SK-N-SH treated with all-trans-retinoic acid at 6 μM for 48 hours (cell line): Measurements from ENCODE around the gene HSD3B2.
"Not testable (repeated sequence)": the region's sequence is repeated elsewhere in the genome, so short reads cannot be mapped to it uniquely, and the experiment has no call there.

Experiments used
- ATAC-seq: fragments of 200-7000 bp; cut with Tn5 transposase; 3 replicates; pipeline ENCODE4 v1.9.1; 2020; ENCODE audit warnings: mild to moderate bottlenecking, moderate library complexity
- BACH2 ChIP-seq: fragments of 250-450 bp; sonication (Bioruptor Pico); IDR thresholded peaks from 2 replicates; pipeline ENCODE4 v1.9.0; 2021; ENCODE audit warnings: mild to moderate bottlenecking, borderline replicate concordance
- CSDC2 ChIP-seq: fragments of 250-450 bp; sonication (Bioruptor Pico); IDR thresholded peaks from 2 replicates; pipeline ENCODE4 v1.5.0; 2020; ENCODE audit warnings: mild to moderate bottlenecking, moderate library complexity
- ESRRG ChIP-seq: fragments of 250-450 bp; sonication (Bioruptor Pico); IDR thresholded peaks from 2 replicates; pipeline ENCODE4 v1.6.1; 2021; ENCODE audit warnings: mild to moderate bottlenecking
- GLIS3 ChIP-seq: fragments of 250-450 bp; sonication (Bioruptor Pico); IDR thresholded peaks from 2 replicates; pipeline ENCODE4 v1.5.0; 2020; ENCODE audit warnings: mild to moderate bottlenecking, moderate library complexity
- ISL1 ChIP-seq: fragments of 250-450 bp; sonication (Bioruptor Pico); IDR thresholded peaks from 2 replicates; pipeline ENCODE4 v2.1.2; 2022; ENCODE audit warnings: mild to moderate bottlenecking, moderate library complexity
- OSR1 ChIP-seq: fragments of 250-450 bp; sonication (Bioruptor Pico); IDR thresholded peaks from 2 replicates; pipeline ENCODE4 v1.8.0; 2022; ENCODE audit warnings: moderate library complexity, mild to moderate bottlenecking, inconsistent platforms
- PPARA ChIP-seq: fragments of 250-450 bp; sonication (Bioruptor Pico); IDR thresholded peaks from 2 replicates; pipeline ENCODE4 v1.5.0; 2020; ENCODE audit warnings: mild to moderate bottlenecking, borderline replicate concordance
- RARB ChIP-seq: fragments of 250-450 bp; sonication (Bioruptor Pico); IDR thresholded peaks from 2 replicates; pipeline ENCODE4 v1.8.0; 2021; ENCODE audit warnings: mild to moderate bottlenecking, moderate library complexity
- SNAI2 ChIP-seq: fragments of 250-450 bp; sonication (Bioruptor Pico); IDR thresholded peaks from 2 replicates; pipeline ENCODE4 v1.5.0; 2020; ENCODE audit warnings: mild to moderate bottlenecking, moderate library complexity
- TCF4 ChIP-seq: fragments of 250-450 bp; sonication (Bioruptor Pico); IDR thresholded peaks from 2 replicates; pipeline ENCODE4 v1.8.0; 2021; ENCODE audit warnings: mild to moderate bottlenecking, moderate library complexity, borderline replicate concordance
- TOX ChIP-seq: fragments of 250-450 bp; sonication (Bioruptor Pico); IDR thresholded peaks from 2 replicates; pipeline ENCODE4 v1.8.0; 2021; ENCODE audit warnings: mild to moderate bottlenecking, moderate library complexity, borderline replicate concordance
- ZC3H10 ChIP-seq: fragments of 250-450 bp; sonication (Bioruptor Pico); IDR thresholded peaks from 2 replicates; pipeline ENCODE4 v1.5.1; 2021; ENCODE audit warnings: mild to moderate bottlenecking, moderate library complexity
- ZFP3 ChIP-seq: fragments of 250-450 bp; sonication (Bioruptor Pico); IDR thresholded peaks from 2 replicates; pipeline ENCODE4 v1.5.0; 2020; ENCODE audit warnings: mild to moderate bottlenecking, moderate library complexity
- ZFP30 ChIP-seq: fragments of 450-650 bp; formaldehyde crosslinking; IDR thresholded peaks from 2 replicates; pipeline ENCODE4 v1.5.0; 2022; ENCODE audit warnings: mild to moderate bottlenecking, moderate library complexity
- ZNF565 ChIP-seq: fragments of 450-650 bp; formaldehyde crosslinking; conservative IDR thresholded peaks from 2 replicates; pipeline ENCODE4 v1.5.0; 2020; ENCODE audit warnings: low read depth, mild to moderate bottlenecking, moderate library complexity
- ZNF70 ChIP-seq: fragments of 450-650 bp; formaldehyde crosslinking; IDR thresholded peaks from 2 replicates; pipeline ENCODE4 v1.5.0; 2020; ENCODE audit warnings: mild to moderate bottlenecking, moderate library complexity
- ZNF8 ChIP-seq: fragments of 450-650 bp; formaldehyde crosslinking; IDR thresholded peaks from 2 replicates; pipeline ENCODE4 v1.5.0; 2020; ENCODE audit warnings: mild to moderate bottlenecking, moderate library complexity
- TF ChIP-seq, protein P1 (sequence below): fragments of 250-450 bp; sonication (Bioruptor Pico); IDR thresholded peaks from 2 replicates; pipeline ENCODE4 v1.5.0; 2020; ENCODE audit warnings: mild to moderate bottlenecking, moderate library complexity
- TF ChIP-seq, protein P2 (sequence below): fragments of 250-450 bp; sonication (Bioruptor Pico); IDR thresholded peaks from 2 replicates; pipeline ENCODE4 v1.5.1; 2020; ENCODE audit warnings: low read depth, mild to moderate bottlenecking, moderate library complexity
- TF ChIP-seq, protein P3 (sequence below): fragments of 250-450 bp; sonication (Bioruptor Pico); IDR thresholded peaks from 2 replicates; pipeline ENCODE4 v1.5.1; 2021; ENCODE audit warnings: mild to moderate bottlenecking, moderate library complexity
- TF ChIP-seq, protein P4 (sequence below): fragments of 250-450 bp; sonication (Bioruptor Pico); IDR thresholded peaks from 2 replicates; pipeline ENCODE4 v1.8.0; 2020; ENCODE audit warnings: mild to moderate bottlenecking, moderate library complexity, borderline replicate concordance
- TF ChIP-seq, protein P5 (sequence below): fragments of 250-450 bp; sonication (Bioruptor Pico); IDR thresholded peaks from 2 replicates; pipeline ENCODE4 v1.8.0; 2021; ENCODE audit warnings: low read depth, mild to moderate bottlenecking, moderate library complexity, borderline replicate concordance

HSD3B2 gene

DNA sequence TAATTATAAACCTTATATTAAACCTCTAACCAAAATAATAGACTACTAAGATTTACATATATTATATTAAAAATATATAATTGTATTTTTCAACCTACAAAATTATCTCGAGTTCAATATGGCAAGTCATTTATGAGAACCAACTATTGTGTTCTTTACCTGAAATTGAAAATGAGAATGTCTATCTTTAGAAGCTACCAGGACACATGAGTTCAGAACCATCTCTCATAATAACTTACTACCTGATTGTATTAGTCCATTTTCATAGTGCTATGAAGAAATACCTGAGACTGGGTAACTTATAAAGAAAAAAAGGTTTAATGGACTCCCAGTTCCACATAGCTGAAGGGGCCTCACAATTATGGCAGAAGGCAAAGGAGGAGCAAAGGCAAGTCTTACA, 39.6 kb upstream of the HSD3B2 start:
- ATAC-seq = no peak
- TF ChIP-seq TCF4 (CRISPR knock-in tag) = no peak
- TF ChIP-seq ISL1 (CRISPR knock-in tag) = no peak
- no peak for TF ChIP-seq ZFP30 (CRISPR knock-in tag)
- no peak for TF ChIP-seq BACH2 (CRISPR knock-in tag)
- no peak for TF ChIP-seq RARB (CRISPR knock-in tag)
- TF ChIP-seq, protein P1, sequence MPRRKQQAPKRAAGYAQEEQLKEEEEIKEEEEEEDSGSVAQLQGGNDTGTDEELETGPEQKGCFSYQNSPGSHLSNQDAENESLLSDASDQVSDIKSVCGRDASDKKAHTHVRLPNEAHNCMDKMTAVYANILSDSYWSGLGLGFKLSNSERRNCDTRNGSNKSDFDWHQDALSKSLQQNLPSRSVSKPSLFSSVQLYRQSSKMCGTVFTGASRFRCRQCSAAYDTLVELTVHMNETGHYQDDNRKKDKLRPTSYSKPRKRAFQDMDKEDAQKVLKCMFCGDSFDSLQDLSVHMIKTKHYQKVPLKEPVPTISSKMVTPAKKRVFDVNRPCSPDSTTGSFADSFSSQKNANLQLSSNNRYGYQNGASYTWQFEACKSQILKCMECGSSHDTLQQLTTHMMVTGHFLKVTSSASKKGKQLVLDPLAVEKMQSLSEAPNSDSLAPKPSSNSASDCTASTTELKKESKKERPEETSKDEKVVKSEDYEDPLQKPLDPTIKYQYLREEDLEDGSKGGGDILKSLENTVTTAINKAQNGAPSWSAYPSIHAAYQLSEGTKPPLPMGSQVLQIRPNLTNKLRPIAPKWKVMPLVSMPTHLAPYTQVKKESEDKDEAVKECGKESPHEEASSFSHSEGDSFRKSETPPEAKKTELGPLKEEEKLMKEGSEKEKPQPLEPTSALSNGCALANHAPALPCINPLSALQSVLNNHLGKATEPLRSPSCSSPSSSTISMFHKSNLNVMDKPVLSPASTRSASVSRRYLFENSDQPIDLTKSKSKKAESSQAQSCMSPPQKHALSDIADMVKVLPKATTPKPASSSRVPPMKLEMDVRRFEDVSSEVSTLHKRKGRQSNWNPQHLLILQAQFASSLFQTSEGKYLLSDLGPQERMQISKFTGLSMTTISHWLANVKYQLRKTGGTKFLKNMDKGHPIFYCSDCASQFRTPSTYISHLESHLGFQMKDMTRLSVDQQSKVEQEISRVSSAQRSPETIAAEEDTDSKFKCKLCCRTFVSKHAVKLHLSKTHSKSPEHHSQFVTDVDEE (CRISPR knock-in tag) = no peak
- TF ChIP-seq ZNF70 (CRISPR knock-in tag) = no peak
- TF ChIP-seq, protein P2, sequence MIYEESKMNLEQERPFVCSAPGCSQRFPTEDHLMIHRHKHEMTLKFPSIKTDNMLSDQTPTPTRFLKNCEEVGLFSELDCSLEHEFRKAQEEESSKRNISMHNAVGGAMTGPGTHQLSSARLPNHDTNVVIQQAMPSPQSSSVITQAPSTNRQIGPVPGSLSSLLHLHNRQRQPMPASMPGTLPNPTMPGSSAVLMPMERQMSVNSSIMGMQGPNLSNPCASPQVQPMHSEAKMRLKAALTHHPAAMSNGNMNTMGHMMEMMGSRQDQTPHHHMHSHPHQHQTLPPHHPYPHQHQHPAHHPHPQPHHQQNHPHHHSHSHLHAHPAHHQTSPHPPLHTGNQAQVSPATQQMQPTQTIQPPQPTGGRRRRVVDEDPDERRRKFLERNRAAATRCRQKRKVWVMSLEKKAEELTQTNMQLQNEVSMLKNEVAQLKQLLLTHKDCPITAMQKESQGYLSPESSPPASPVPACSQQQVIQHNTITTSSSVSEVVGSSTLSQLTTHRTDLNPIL (CRISPR knock-in tag) = no peak
- no peak for TF ChIP-seq SNAI2 (CRISPR knock-in tag)
- TF ChIP-seq, protein P3, sequence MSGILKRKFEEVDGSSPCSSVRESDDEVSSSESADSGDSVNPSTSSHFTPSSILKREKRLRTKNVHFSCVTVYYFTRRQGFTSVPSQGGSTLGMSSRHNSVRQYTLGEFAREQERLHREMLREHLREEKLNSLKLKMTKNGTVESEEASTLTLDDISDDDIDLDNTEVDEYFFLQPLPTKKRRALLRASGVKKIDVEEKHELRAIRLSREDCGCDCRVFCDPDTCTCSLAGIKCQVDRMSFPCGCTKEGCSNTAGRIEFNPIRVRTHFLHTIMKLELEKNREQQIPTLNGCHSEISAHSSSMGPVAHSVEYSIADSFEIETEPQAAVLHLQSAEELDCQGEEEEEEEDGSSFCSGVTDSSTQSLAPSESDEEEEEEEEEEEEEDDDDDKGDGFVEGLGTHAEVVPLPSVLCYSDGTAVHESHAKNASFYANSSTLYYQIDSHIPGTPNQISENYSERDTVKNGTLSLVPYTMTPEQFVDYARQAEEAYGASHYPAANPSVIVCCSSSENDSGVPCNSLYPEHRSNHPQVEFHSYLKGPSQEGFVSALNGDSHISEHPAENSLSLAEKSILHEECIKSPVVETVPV (CRISPR knock-in tag) = no peak
- no peak for TF ChIP-seq TOX
- TF ChIP-seq PPARA (CRISPR knock-in tag) = no peak
- TF ChIP-seq, protein P4, sequence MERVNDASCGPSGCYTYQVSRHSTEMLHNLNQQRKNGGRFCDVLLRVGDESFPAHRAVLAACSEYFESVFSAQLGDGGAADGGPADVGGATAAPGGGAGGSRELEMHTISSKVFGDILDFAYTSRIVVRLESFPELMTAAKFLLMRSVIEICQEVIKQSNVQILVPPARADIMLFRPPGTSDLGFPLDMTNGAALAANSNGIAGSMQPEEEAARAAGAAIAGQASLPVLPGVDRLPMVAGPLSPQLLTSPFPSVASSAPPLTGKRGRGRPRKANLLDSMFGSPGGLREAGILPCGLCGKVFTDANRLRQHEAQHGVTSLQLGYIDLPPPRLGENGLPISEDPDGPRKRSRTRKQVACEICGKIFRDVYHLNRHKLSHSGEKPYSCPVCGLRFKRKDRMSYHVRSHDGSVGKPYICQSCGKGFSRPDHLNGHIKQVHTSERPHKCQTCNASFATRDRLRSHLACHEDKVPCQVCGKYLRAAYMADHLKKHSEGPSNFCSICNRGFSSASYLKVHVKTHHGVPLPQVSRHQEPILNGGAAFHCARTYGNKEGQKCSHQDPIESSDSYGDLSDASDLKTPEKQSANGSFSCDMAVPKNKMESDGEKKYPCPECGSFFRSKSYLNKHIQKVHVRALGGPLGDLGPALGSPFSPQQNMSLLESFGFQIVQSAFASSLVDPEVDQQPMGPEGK (CRISPR knock-in tag) = no peak
- TF ChIP-seq, protein P5, sequence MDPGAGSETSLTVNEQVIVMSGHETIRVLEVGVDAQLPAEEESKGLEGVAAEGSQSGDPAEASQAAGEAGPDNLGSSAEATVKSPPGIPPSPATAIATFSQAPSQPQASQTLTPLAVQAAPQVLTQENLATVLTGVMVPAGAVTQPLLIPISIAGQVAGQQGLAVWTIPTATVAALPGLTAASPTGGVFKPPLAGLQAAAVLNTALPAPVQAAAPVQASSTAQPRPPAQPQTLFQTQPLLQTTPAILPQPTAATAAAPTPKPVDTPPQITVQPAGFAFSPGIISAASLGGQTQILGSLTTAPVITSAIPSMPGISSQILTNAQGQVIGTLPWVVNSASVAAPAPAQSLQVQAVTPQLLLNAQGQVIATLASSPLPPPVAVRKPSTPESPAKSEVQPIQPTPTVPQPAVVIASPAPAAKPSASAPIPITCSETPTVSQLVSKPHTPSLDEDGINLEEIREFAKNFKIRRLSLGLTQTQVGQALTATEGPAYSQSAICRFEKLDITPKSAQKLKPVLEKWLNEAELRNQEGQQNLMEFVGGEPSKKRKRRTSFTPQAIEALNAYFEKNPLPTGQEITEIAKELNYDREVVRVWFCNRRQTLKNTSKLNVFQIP (CRISPR knock-in tag) = no peak
- no peak for TF ChIP-seq OSR1 (CRISPR knock-in tag)
- no peak for TF ChIP-seq GLIS3 (CRISPR knock-in tag)
- no peak for TF ChIP-seq CSDC2 (CRISPR knock-in tag)
- TF ChIP-seq ZNF8 = no peak
- no peak for TF ChIP-seq ZC3H10 (CRISPR knock-in tag)
- TF ChIP-seq ESRRG = no peak

DNA sequence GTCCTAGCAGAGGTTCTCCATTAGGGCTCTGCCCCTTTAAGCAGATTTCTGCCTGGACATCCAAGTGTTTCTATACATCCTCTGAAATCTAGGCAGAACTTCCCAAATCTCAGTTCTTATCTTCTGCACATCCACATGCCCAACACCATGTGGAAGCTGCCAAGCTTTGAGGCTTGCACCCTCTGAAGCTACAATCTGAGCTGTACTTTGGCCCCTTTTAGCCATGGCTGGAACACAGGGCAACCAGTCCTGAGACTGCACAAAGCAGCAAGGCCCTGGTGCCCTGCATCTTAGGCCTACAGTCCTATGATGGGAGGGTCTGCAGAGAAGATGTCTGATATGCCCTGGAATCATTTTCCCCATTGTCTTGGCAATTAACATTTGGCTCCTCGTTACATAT, 38.4 kb upstream of the HSD3B2 start:
- TF ChIP-seq, protein P4 (CRISPR knock-in tag) = no peak
- no peak for TF ChIP-seq ZNF8
- no peak for TF ChIP-seq ZNF565 (CRISPR knock-in tag)
- TF ChIP-seq, protein P5 (CRISPR knock-in tag) = no peak
- no peak for TF ChIP-seq BACH2 (CRISPR knock-in tag)
- no peak for TF ChIP-seq ESRRG
- no peak for TF ChIP-seq CSDC2 (CRISPR knock-in tag)
- no peak for TF ChIP-seq ISL1 (CRISPR knock-in tag)
- TF ChIP-seq PPARA (CRISPR knock-in tag) = no peak
- TF ChIP-seq TOX = no peak
- no peak for TF ChIP-seq SNAI2 (CRISPR knock-in tag)
- no peak for TF ChIP-seq ZFP3 (CRISPR knock-in tag)
- TF ChIP-seq ZC3H10 (CRISPR knock-in tag) = no peak
- TF ChIP-seq GLIS3 (CRISPR knock-in tag) = no peak
- no peak for TF ChIP-seq RARB (CRISPR knock-in tag)
- TF ChIP-seq, protein P1 (CRISPR knock-in tag) = no peak
- TF ChIP-seq, all 23 proteins: peak for 0
- ATAC-seq = no peak

DNA sequence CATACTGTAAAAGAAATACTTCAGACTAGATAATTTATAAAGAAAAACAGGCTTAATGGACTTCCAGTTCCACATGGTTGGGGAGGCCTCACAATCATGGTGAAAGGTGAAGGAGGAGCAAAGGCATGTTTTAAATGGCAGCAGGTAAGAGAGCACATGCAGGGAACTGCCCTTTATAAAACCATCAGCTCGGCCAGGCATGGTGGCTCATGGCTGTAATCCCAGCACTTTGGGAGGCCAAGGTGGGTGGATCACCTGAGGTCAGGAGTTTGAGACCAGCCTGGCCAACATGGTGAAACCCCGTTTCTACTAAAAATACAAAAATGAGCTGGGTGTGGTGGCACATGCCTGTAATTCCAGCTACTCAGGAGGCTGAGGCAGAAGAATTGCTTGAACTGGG, 37.4 kb upstream of the HSD3B2 start:
- not testable (repeated sequence) for ATAC-seq
